ENCODE data around the gene KIF5A. TPM values are rescaled to one million over a fixed set of nuclear protein-coding genes. Genes with fewer than 3 reads are reported as not detected.
"Not testable (repeated sequence)": the region's sequence is repeated elsewhere in the genome, so short reads cannot be mapped to it uniquely, and the experiment has no call there.

KIF5A gene
- total RNA-seq, 2 donors from 2014 or later, result 0.81 to 2.7 TPM

DNA sequence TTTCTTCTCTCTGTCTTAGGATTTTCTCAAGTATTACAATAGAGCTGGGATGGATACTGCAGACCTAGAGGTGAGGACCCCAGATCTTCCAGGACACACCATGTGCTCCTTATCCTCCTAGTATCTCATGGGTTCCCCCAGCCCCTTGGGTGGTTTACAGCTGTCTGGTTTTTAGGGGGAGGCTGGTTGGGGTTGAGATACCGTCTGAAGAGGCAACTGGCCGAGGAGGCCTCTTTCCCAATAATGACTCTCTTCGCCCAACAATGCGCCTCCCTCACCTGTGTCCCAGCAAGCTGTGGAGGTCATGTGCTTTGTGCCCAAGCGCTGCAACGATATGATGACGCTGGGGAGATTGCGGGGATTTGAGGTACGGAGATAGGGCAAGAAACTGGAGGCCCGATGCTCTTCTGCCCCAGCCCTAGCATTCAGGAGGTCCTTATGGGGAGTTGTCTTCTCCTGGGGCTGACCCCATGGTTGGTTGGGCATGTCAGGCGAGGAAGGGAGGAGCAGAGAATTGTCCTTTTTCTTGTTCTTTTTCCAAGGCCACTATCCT is 65.2 kb downstream of the KIF5A start:
- ATAC-seq (ENCODE audit: insufficient number of reproducible peaks, low FRiP score, low read depth) (no peak), DNase-seq (ENCODE audit: low spot score) (no peak)
- Histone ChIP-seq H3K27ac (no peak overlapping the region), H3K36me3 (peaks cover 28% of the 10 kb centered on the region), H3K9me3 (no peaks in the 10 kb centered on the region), H3K4me3 (no peak overlapping the region), H3K27me3 (replicated peaks; ENCODE audit: insufficient read depth) (no peaks in the 10 kb centered on the region), H3K4me1 (ENCODE audit: control insufficient read depth in 1 of 2, low read depth in 2 of 2) (peaks cover 11 to 48% of the 10 kb centered on the region in 2 donors)
- TF ChIP-seq, protein P1, sequence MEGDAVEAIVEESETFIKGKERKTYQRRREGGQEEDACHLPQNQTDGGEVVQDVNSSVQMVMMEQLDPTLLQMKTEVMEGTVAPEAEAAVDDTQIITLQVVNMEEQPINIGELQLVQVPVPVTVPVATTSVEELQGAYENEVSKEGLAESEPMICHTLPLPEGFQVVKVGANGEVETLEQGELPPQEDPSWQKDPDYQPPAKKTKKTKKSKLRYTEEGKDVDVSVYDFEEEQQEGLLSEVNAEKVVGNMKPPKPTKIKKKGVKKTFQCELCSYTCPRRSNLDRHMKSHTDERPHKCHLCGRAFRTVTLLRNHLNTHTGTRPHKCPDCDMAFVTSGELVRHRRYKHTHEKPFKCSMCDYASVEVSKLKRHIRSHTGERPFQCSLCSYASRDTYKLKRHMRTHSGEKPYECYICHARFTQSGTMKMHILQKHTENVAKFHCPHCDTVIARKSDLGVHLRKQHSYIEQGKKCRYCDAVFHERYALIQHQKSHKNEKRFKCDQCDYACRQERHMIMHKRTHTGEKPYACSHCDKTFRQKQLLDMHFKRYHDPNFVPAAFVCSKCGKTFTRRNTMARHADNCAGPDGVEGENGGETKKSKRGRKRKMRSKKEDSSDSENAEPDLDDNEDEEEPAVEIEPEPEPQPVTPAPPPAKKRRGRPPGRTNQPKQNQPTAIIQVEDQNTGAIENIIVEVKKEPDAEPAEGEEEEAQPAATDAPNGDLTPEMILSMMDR (IDR thresholded peaks at IDR 0.05), result no peak

DNA sequence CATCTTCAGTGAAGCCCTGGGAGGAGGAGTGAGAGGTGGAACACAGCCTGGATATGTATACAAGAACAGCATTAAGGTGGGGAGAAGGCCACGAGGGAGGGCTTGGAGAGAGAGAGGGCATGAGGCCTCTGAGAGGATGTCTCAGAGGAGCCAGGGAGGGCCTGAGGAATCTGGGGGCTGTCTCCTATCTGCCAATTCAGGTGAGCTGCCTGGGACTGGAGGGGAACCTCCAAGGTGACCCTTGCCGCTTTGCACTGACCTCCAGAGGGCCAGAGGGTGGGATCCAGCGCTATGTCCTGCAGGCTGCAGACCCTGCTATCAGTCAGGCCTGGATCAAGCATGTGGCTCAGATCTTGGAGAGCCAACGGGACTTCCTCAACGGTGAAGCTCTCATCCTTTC is 65.8 kb downstream of the KIF5A start:
- TF ChIP-seq, protein P1 (IDR thresholded peaks at IDR 0.05), result no peak
- Histone ChIP-seq H3K4me1 (ENCODE audit: control insufficient read depth in 1 of 2, low read depth in 2 of 2) (peaks cover 11 to 43% of the 10 kb centered on the region in 2 donors), H3K9me3 (no peaks in the 10 kb centered on the region), H3K4me3 (no peak overlapping the region), H3K27me3 (replicated peaks; ENCODE audit: insufficient read depth) (no peaks in the 10 kb centered on the region), H3K27ac (no peak overlapping the region), H3K36me3 (peaks cover 28% of the 10 kb centered on the region)
- DNase-seq (ENCODE audit: low spot score) (no peak), ATAC-seq (ENCODE audit: insufficient number of reproducible peaks, low FRiP score, low read depth) (no peak)

DNA sequence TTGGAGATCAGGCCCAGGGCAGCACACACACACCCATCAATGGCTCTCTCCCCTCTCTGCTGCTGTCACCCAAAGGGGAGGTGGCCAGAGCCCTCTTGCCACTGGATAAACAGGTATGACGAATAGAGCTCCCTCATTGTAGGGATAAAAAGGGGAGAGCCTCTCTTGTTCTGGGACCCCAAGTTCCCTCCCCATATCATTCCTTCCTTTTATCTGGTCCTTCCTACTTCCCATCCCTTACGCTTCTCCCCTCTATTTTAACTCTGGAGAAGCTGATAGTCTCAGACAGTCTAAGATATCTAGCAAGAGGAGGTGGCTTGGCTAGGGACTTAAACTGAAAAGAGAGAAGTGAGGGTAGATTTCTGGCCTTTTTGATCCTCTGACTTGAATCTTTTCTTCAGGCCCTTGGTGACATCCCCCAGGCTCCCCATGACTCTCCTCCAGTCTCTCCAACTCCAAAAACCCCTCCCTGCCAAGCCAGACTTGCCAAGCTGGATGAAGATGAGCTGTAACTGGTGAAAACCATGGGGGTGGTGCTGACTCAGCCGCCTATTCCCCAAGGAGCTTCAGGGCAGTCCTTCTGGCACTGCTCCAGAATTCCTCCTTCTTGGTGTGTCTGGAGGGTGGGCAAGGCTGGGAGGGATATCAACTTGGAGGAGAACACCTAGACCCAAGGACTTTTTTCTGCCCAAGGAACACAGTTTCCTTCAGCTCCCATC is 66.7 kb downstream of the KIF5A start:
- Histone ChIP-seq H3K27me3 (replicated peaks; ENCODE audit: insufficient read depth) (no peaks in the 10 kb centered on the region), H3K9me3 (no peaks in the 10 kb centered on the region), H3K36me3 (peaks cover 28% of the 10 kb centered on the region), H3K4me3 (no peak overlapping the region), H3K27ac (no peak overlapping the region), H3K4me1 (ENCODE audit: control insufficient read depth in 1 of 2, low read depth in 2 of 2) (peaks cover 15 to 48% of the 10 kb centered on the region in 2 donors)
- TF ChIP-seq, protein P1 (IDR thresholded peaks at IDR 0.05), result no peak
- ATAC-seq (ENCODE audit: insufficient number of reproducible peaks, low FRiP score, low read depth) (no peak), DNase-seq (ENCODE audit: low spot score) (no peak)

DNA sequence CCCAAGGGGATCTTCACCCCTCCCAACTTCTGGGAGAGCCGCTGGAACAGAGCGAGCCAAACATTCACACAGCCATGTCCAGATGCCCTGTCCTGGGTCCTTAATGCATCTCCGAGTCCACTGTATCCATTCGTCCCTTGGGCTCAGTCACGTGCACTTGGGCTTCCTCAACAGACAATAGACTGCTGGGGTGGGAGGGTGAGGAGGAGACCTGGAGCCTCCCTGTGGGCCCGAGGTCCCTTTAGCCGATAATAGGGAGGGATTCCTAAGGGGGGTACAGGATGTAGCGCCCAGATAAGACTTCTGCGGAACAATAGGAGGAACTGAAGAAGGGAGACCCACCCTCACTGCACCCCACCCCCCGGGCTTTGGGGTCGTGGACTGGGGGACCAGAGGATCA is 68.1 kb downstream of the KIF5A start:
- H3K27ac ChIP-seq, result no peak overlapping the region
- peaks cover 26% of the 10 kb centered on the region for H3K36me3 ChIP-seq
- no peak for DNase-seq (ENCODE audit: low spot score)
- ATAC-seq (ENCODE audit: insufficient number of reproducible peaks, low FRiP score, low read depth), result no peak
- H3K4me3 ChIP-seq, result no peak overlapping the region
- H3K4me1 ChIP-seq (ENCODE audit: control insufficient read depth in 1 of 2, low read depth in 2 of 2), result peaks cover 8 to 35% of the 10 kb centered on the region in 2 donors
- TF ChIP-seq, protein P1 (IDR thresholded peaks at IDR 0.05), result no peak
- H3K27me3 ChIP-seq (replicated peaks; ENCODE audit: insufficient read depth), result no peaks in the 10 kb centered on the region
- no peaks in the 10 kb centered on the region for H3K9me3 ChIP-seq

DNA sequence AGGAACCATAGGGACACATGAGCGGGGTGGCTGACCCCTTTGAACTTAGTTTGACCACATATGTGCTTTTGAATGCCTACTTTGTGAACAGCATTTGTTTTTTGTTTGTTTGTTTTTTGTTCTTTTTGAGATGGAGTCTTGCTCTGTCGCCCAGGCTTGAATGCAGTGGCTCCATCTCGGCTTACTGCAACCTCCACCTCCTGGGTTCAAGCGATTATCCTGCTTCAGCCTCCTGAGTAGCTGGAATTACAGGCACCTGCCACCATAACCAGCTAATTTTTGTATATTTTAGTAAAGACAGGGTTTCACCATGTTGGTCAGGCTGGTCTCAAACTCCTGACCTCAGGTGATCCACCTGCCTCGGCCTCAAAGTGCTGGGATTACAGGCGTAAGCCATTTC is 68.6 kb downstream of the KIF5A start:
- peaks cover 21% of the 10 kb centered on the region for H3K36me3 ChIP-seq
- H3K27ac ChIP-seq; H3K9me3 ChIP-seq; DNase-seq (ENCODE audit: low spot score); H3K4me3 ChIP-seq; ATAC-seq (ENCODE audit: insufficient number of reproducible peaks, low FRiP score, low read depth); H3K27me3 ChIP-seq (replicated peaks; ENCODE audit: insufficient read depth): not testable (repeated sequence)
- peaks cover 7 to 30% of the 10 kb centered on the region in 2 donors for H3K4me1 ChIP-seq (ENCODE audit: control insufficient read depth in 1 of 2, low read depth in 2 of 2)

Data from thoracic aorta (tissue), 2 donors.